Dermis microvascular lymphatic vessel endothelial cell (primary cell): ENCODE measurements around the gene ST6GALNAC5. TPM values are rescaled to one million over a fixed set of nuclear protein-coding genes. Genes with fewer than 3 reads are reported as not detected.

Source experiments
- DNase-seq, 2 donors: peaks; one replicate each; pipeline versions ENCODE4 v3.0.0 to v3.0.0-alpha.2; 2010; ENCODE audit warnings: low read depth in 2 of 2
- total RNA-seq: library from RNA; depleted of rRNA; stranded (reverse); fragments of >200 nt; gene quantifications from 2 replicates; pipeline ENCODE4 v1.2.1, GENCODE V29; 2014

The ST6GALNAC5 gene
- total RNA-seq, 1 donor from 2014 or later = not detected

GRCh38 chr1:77012066-77012465, 144.8 kb downstream of the ST6GALNAC5 start:
- DNase-seq = no peak

GRCh38 chr1:77014073-77014788, 147.0 kb downstream of the ST6GALNAC5 start:
- DNase-seq = no peak

GRCh38 chr1:77015748-77016341, 148.6 kb downstream of the ST6GALNAC5 start:
- DNase-seq = no peak

- DNase-seq = no peak
Measured at GRCh38 chr1:77016386-77016985, 149.2 kb downstream of the ST6GALNAC5 start.

- no peak for DNase-seq
Measured at GRCh38 chr1:77018311-77018710, 151.0 kb downstream of the ST6GALNAC5 start.

GRCh38 chr1:77018761-77019160, 151.5 kb downstream of the ST6GALNAC5 start:
- no peak for DNase-seq

- no peak for DNase-seq
Measured at GRCh38 chr1:77021732-77022131, 154.5 kb downstream of the ST6GALNAC5 start.

GRCh38 chr1:77024500-77024899, 157.2 kb downstream of the ST6GALNAC5 start:
- no peak for DNase-seq

GRCh38 chr1:77025599-77025998, 158.3 kb downstream of the ST6GALNAC5 start:
- no peak for DNase-seq

GRCh38 chr1:77026135-77026534, 158.9 kb downstream of the ST6GALNAC5 start:
- DNase-seq = no peak

- DNase-seq = no peak
Measured at GRCh38 chr1:77026640-77027039, 159.4 kb downstream of the ST6GALNAC5 start.

GRCh38 chr1:77027847-77028246, 160.6 kb downstream of the ST6GALNAC5 start:
- DNase-seq = no peak

GRCh38 chr1:77030401-77031105, 163.3 kb downstream of the ST6GALNAC5 start:
- no peak for DNase-seq

GRCh38 chr1:77031106-77031662, 163.9 kb downstream of the ST6GALNAC5 start:
- no peak for DNase-seq

GRCh38 chr1:77036560-77036959, 169.3 kb downstream of the ST6GALNAC5 start:
- DNase-seq = peak; percentile 9 to 47

- no peak for DNase-seq
Measured at GRCh38 chr1:77037038-77037437, 169.8 kb downstream of the ST6GALNAC5 start.

GRCh38 chr1:77038000-77038399, 170.7 kb downstream of the ST6GALNAC5 start:
- DNase-seq = no peak

- no peak for DNase-seq
Measured at GRCh38 chr1:77039111-77039510, 171.8 kb downstream of the ST6GALNAC5 start.

GRCh38 chr1:77039739-77040138, 172.5 kb downstream of the ST6GALNAC5 start:
- no peak for DNase-seq

GRCh38 chr1:77040826-77041225, 173.5 kb downstream of the ST6GALNAC5 start:
- no peak for DNase-seq

- no peak for DNase-seq
Measured at GRCh38 chr1:77044133-77044849, 177.0 kb downstream of the ST6GALNAC5 start.
